B cell (primary cell): ENCODE results near the gene SELENOS. TPM values are rescaled to one million over a fixed set of nuclear protein-coding genes. Genes with fewer than 3 reads are reported as not detected.

Source experiments
- ATAC-seq: fragments of 200-7000 bp; cut with Tn5 transposase; one replicate; pipeline ENCODE4 v1.10.0; 2021; ENCODE audit warnings: low read depth, mild to moderate bottlenecking, moderate number of reproducible peaks, moderate library complexity
- CTCF ChIA-PET: fragments of 350-600 bp; sonication (Branson Sonifier 250); formaldehyde crosslinking; loops from one replicate; lab custom pipeline; 2021; ENCODE audit warnings: antibody characterized with exemption, inconsistent platforms; lab: Charles Lee
- POLR2A ChIA-PET: fragments of 350-600 bp; sonication (Branson Sonifier 250); formaldehyde crosslinking; loops from one replicate; lab custom pipeline; 2021; ENCODE audit warnings: antibody characterized with exemption; lab: Charles Lee
- DNase-seq: peaks from one replicate; pipeline ENCODE4 v3.0.0; 2013
- H2AFZ ChIP-seq: 2 replicates; pipeline ENCODE4 v1.6.1; 2012; ENCODE audit warnings: mild to moderate bottlenecking, low read depth, low read length; ENCODE audit not compliant: insufficient read depth, poor library complexity, severe bottlenecking
- H3K27ac ChIP-seq, 2 donors: 1 replicate in 1 of 2; 2 replicates in 1 of 2; pipeline ENCODE4 v1.5.1; 2012 to 2013; ENCODE audit warnings: low read length in 2 of 2, mild to moderate bottlenecking in 2 of 2, moderate library complexity in 1 of 2
- H3K27me3 ChIP-seq, 4 experiments: fragments of 200-600 bp in 1 of 4; sonication (generic) in 1 of 4; replicated peaks in 1 of 4; 1 replicate in 2 of 4; 2 replicates in 2 of 4; pipeline versions ENCODE4 v1.6.1 to v1.7.0; 2013 to 2016; ENCODE audit warnings: low read length in 3 of 4, mild to moderate bottlenecking in 2 of 4, mixed read lengths in 1 of 4, moderate library complexity in 1 of 4; ENCODE audit not compliant: insufficient read depth in 4 of 4, control insufficient read depth in 3 of 4; ENCODE audit errors: control extremely low read depth in 1 of 4
- H3K36me3 ChIP-seq, 2 experiments: replicated peaks in 1 of 2; 1 replicate in 1 of 2; 2 replicates in 1 of 2; pipeline versions ENCODE4 v1.6.1 to v1.7.1; 2013; ENCODE audit warnings: low read length in 1 of 2; ENCODE audit not compliant: insufficient read depth in 2 of 2, control insufficient read depth in 1 of 2; ENCODE audit errors: control extremely low read depth in 1 of 2, extremely low read depth in 1 of 2
- H3K4me1 ChIP-seq, 2 donors: fragments of 200-600 bp in 1 of 2; sonication (generic) in 1 of 2; 1 replicate in 1 of 2; 2 replicates in 1 of 2; pipeline versions ENCODE4 v1.5.1 to v1.6.1; 2013 to 2017; ENCODE audit warnings: low read length in 2 of 2; ENCODE audit not compliant: control insufficient read depth in 2 of 2, insufficient read depth in 2 of 2
- H3K4me2 ChIP-seq: replicated peaks from 2 replicates; pipeline ENCODE3; 2012; ENCODE audit warnings: mild to moderate bottlenecking, low read depth, low read length; ENCODE audit not compliant: poor library complexity, severe bottlenecking
- H3K4me3 ChIP-seq, 5 experiments: fragments of 200-600 bp in 1 of 5; sonication (generic) in 1 of 5; 1 replicate in 3 of 5; 2 replicates in 2 of 5; pipeline versions ENCODE4 v1.5.1 to v1.7.0; 2011 to 2016; ENCODE audit warnings: low read length in 4 of 5, mild to moderate bottlenecking in 4 of 5, low read depth in 2 of 5, control low read depth in 1 of 5, moderate library complexity in 1 of 5; ENCODE audit not compliant: insufficient read depth in 1 of 5; ENCODE audit errors: control extremely low read depth in 1 of 5, extremely low read depth in 1 of 5
- H3K79me2 ChIP-seq: fragments of 200-600 bp; sonication (generic); one replicate; pipeline ENCODE4 v1.6.0; 2016; ENCODE audit warnings: low read length; ENCODE audit not compliant: control insufficient read depth, insufficient read depth
- H3K9ac ChIP-seq: fragments of 200-600 bp; sonication (generic); 2 replicates; pipeline ENCODE4 v1.6.1; 2017; ENCODE audit warnings: mild to moderate bottlenecking, low read length, moderate library complexity
- H3K9me3 ChIP-seq, 3 donors: one replicate each; pipeline versions ENCODE4 v1.6.1 to v1.7.1; 2013; ENCODE audit warnings: low read length in 2 of 3; ENCODE audit not compliant: control insufficient read depth in 2 of 3, insufficient read depth in 1 of 3; ENCODE audit errors: control extremely low read depth in 1 of 3
- H4K20me1 ChIP-seq: 2 replicates; pipeline ENCODE4 v1.6.0; 2012; ENCODE audit warnings: mild to moderate bottlenecking, low read length; ENCODE audit not compliant: insufficient read depth, control insufficient read depth, poor library complexity, severe bottlenecking
- H3K27ac Mint-ChIP-seq: one replicate; pipeline ENCODE4 v1.8.0; 2021; ENCODE audit warnings: mixed read lengths
- H3K27me3 Mint-ChIP-seq: one replicate; pipeline ENCODE4 v1.8.0; 2021; ENCODE audit warnings: mixed read lengths
- H3K4me1 Mint-ChIP-seq: one replicate; pipeline ENCODE4 v1.8.0; 2021; ENCODE audit warnings: mixed read lengths
- H3K4me3 Mint-ChIP-seq: one replicate; pipeline ENCODE4 v1.8.0; 2021; ENCODE audit warnings: mixed read lengths
- H3K9me3 Mint-ChIP-seq: one replicate; pipeline ENCODE4 v1.8.0; 2022; ENCODE audit warnings: mixed read lengths; ENCODE audit not compliant: insufficient read depth
- CTCF ChIP-seq: fragments of 200-600 bp; IDR thresholded peaks from one replicate; pipeline ENCODE4 v1.8.0; 2022; ENCODE audit warnings: antibody characterized with exemption, mild to moderate bottlenecking
- EZH2 ChIP-seq: IDR thresholded peaks from 2 replicates; pipeline ENCODE4 v1.6.1; 2012; ENCODE audit warnings: borderline replicate concordance, low read depth, mild to moderate bottlenecking, moderate library complexity, low read length; ENCODE audit not compliant: insufficient read depth, poor library complexity, severe bottlenecking
- WGBS: methylation state at CpG from one replicate; pipeline ENCODE4 v1.1.5; 2013; ENCODE audit warnings: missing lambda C conversion rate; ENCODE audit not compliant: insufficient coverage; 5-methylcytosine and 5-hydroxymethylcytosine counted together
- intact Hi-C: fragments of 100-400 bp; cut with micrococcal nuclease; formaldehyde crosslinking; loops from one replicate; pipeline ENCODE4 v1.10.0; 2022
- polyA plus RNA-seq: library from polyadenylated mRNA; depleted of rRNA; stranded (reverse); fragments of >200 nt; gene quantifications from 2 replicates; pipeline ENCODE4 v1.2.3, GENCODE V29; 2012
- total RNA-seq, 2 donors: library from RNA; stranded (reverse); fragments of 120-200 nt in 1 of 2; gene quantifications; 1 replicate in 1 of 2; 2 replicates in 1 of 2; pipeline versions ENCODE4 v1.2.3 to v1.2.4, GENCODE V29; 2013 to 2022

The SELENOS gene
- total and polyA plus RNA-seq, 2 donors (not counting 1 experiment from before 2014, with no cell fraction given): 14.2 to 26.8 TPM

- H3K27ac Mint-ChIP-seq: no peak overlapping the region
- Histone ChIP-seq H4K20me1 (no peaks in the 10 kb centered on the region), H3K27ac (no peak overlapping the region), H3K27me3 (peaks cover 0 to 14% (median 3%) of the 10 kb centered on the region in 4 experiments), H3K36me3 (no peaks in the 10 kb centered on the region), H3K4me2 (no peak overlapping the region), H2AFZ (no peak overlapping the region), H3K9ac (no peak overlapping the region), H3K4me3 (no peak overlapping the region), H3K79me2 (no peaks in the 10 kb centered on the region), H3K4me1 (no peaks in the 10 kb centered on the region), H3K9me3 (no peaks in the 10 kb centered on the region)
- peaks cover 9% of the 10 kb centered on the region for H3K27me3 Mint-ChIP-seq
- intact Hi-C loops: loop anchor here (1.0 kb wide), 2 partner anchors 137 to 170 kb away; no protein-coding TSS in a partner anchor
- ChIA-PET CTCF (interaction anchor here (0.6 to 9.3 kb wide), 35 partner anchors 8 to 623 kb away, joined by 3 to 138 read pairs (median 3); no protein-coding TSS in a partner anchor), POLR2A (no interaction called here)
- WGBS: 63% methylated on average over 5 of the region's 11 CpGs
- H3K9me3 Mint-ChIP-seq: no peaks in the 10 kb centered on the region
- DNase-seq: peak; percentile 75
- no peaks in the 10 kb centered on the region for H3K4me1 Mint-ChIP-seq
- H3K4me3 Mint-ChIP-seq: no peak overlapping the region
- peak; percentile 64 for ATAC-seq
- TF ChIP-seq CTCF: peak; percentile 91
- TF ChIP-seq EZH2: no peak
Observed at GRCh38 chr15:101258238-101259144, 18.8 kb downstream of the SELENOS start.

GRCh38 chr15:101256757-101257156 is 20.5 kb downstream of the SELENOS start:
- ChIA-PET POLR2A (interaction anchor here (1.0 kb wide), 1 partner anchor 166 kb away, joined by 4 read pairs; no protein-coding TSS in a partner anchor), CTCF (interaction anchor here (0.9 to 9.3 kb wide), 9 partner anchors 11 to 338 kb away, joined by 3 to 138 read pairs (median 7); partner anchors contain the start of gene LRRK1)
- H4K20me1 ChIP-seq: no peaks in the 10 kb centered on the region
- no peaks in the 10 kb centered on the region for H3K9me3 ChIP-seq
- intact Hi-C loops: no loop called here
- no peak for TF ChIP-seq EZH2
- TF ChIP-seq CTCF: peak; percentile 18
- peaks cover 0 to 12% (median 3%) of the 10 kb centered on the region in 4 experiments for H3K27me3 ChIP-seq
- peaks cover 9% of the 10 kb centered on the region for H3K27me3 Mint-ChIP-seq
- no peak overlapping the region for H3K4me3 Mint-ChIP-seq
- no peaks in the 10 kb centered on the region for H3K36me3 ChIP-seq
- peaks cover 6 to 7% of the 10 kb centered on the region in 2 donors for H3K4me1 ChIP-seq
- peaks cover 7% of the 10 kb centered on the region for H3K4me1 Mint-ChIP-seq
- ATAC-seq (no peak), DNase-seq (no peak)
- H3K27ac ChIP-seq: no peak overlapping the region
- no peaks in the 10 kb centered on the region for H3K9me3 Mint-ChIP-seq
- H2AFZ ChIP-seq: no peak overlapping the region
- peaks cover 11% of the 10 kb centered on the region for H3K79me2 ChIP-seq
- H3K9ac ChIP-seq: no peak overlapping the region
- no peak overlapping the region for H3K27ac Mint-ChIP-seq
- H3K4me3 ChIP-seq: no peak overlapping the region
- 94% methylated on average over 5 of the region's 6 CpGs for WGBS
- no peak overlapping the region for H3K4me2 ChIP-seq
